NB4 (cell line): ENCODE measurements around the gene SLC39A11.

Source experiments
- DNase-seq: peaks from one replicate; pipeline ENCODE4 v3.0.0; 2010; ENCODE audit warnings: low read depth
- H3K4me3 ChIP-seq: one replicate; pipeline ENCODE4 v1.5.1; 2011; ENCODE audit warnings: mild to moderate bottlenecking, low read depth, low read length, moderate library complexity
- MYC ChIP-seq: IDR thresholded peaks from 2 replicates; pipeline ENCODE4 v1.6.1; 2011; ENCODE audit warnings: low read depth, low read length
- POLR2A ChIP-seq: IDR thresholded peaks from 2 replicates; pipeline ENCODE4 v1.6.1; 2011; ENCODE audit warnings: mild to moderate bottlenecking; ENCODE audit not compliant: insufficient read length; ENCODE audit errors: extremely low read depth
- TF ChIP-seq, protein P1 (sequence below): IDR thresholded peaks from 2 replicates; pipeline ENCODE4 v1.6.1; 2011; ENCODE audit warnings: low read depth, low read length
- TF ChIP-seq, protein P2 (sequence below): IDR thresholded peaks from one replicate; pipeline ENCODE4 v1.5.1; 2012; ENCODE audit warnings: low read depth, low read length

The SLC39A11 gene

DNA sequence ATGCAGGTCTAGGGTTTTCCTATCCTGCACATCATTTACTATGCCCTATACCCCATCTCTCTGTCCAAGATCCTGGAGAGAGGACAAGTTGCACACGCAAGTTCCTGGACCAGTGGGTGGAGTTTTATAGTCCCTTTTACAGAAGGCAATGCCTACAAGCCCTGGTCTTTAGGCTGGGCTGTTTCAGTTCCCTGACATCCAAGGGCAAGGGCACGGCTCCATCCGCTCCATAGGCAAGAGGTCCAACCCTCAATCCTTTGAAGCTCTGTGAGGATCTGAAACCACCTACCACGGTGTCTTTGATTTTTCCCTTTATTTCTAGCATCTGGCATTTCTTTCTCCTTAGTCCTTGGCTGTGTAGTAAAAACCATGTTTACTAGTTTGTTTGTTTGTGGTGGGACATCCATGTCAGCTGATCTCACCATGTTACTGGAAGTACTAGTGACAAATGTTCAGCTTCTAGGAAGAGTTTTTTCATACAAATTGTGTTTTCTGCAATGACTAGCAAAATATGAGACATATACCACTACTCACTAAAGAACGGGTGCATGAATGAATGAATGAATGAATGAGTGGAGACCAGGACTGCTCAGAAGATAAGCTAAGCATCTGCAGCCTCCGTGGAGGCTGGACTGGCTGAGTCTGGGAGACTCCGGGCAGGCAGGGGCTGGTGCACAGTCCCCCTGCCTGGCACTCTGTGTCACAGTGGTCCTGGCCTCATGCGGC is 359.4 kb downstream of the SLC39A11 start:
- TF ChIP-seq, protein P1, sequence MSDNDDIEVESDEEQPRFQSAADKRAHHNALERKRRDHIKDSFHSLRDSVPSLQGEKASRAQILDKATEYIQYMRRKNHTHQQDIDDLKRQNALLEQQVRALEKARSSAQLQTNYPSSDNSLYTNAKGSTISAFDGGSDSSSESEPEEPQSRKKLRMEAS, result no peak
- no peak for TF ChIP-seq POLR2A
- TF ChIP-seq MYC, result no peak
- TF ChIP-seq, protein P2, sequence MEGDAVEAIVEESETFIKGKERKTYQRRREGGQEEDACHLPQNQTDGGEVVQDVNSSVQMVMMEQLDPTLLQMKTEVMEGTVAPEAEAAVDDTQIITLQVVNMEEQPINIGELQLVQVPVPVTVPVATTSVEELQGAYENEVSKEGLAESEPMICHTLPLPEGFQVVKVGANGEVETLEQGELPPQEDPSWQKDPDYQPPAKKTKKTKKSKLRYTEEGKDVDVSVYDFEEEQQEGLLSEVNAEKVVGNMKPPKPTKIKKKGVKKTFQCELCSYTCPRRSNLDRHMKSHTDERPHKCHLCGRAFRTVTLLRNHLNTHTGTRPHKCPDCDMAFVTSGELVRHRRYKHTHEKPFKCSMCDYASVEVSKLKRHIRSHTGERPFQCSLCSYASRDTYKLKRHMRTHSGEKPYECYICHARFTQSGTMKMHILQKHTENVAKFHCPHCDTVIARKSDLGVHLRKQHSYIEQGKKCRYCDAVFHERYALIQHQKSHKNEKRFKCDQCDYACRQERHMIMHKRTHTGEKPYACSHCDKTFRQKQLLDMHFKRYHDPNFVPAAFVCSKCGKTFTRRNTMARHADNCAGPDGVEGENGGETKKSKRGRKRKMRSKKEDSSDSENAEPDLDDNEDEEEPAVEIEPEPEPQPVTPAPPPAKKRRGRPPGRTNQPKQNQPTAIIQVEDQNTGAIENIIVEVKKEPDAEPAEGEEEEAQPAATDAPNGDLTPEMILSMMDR, result no peak
- no peak overlapping the region for H3K4me3 ChIP-seq
- no peak for DNase-seq

DNA sequence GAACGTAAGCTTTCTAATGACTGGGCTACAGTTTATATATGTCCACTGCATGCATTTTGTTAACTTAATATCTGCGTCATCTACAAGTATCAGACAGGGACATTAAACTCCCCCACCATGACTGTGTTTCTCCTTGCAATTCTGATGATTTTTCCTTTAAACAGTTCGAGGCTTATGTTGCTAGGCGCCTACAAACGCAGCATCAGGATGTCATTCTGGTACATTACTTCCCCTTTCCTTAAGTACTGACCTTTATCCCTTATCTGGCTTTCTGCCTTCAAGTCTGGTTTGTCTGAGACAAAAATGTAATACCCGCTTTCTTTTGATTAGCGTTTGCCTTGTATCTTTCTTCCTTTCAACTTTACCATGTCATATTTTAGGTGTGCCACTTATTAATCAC is 362.4 kb downstream of the SLC39A11 start:
- peak; percentile 48 for DNase-seq
- TF ChIP-seq, protein P2, result no peak
- TF ChIP-seq POLR2A (no peak), MYC (no peak)
- TF ChIP-seq, protein P1, result no peak
- no peak overlapping the region for H3K4me3 ChIP-seq

DNA sequence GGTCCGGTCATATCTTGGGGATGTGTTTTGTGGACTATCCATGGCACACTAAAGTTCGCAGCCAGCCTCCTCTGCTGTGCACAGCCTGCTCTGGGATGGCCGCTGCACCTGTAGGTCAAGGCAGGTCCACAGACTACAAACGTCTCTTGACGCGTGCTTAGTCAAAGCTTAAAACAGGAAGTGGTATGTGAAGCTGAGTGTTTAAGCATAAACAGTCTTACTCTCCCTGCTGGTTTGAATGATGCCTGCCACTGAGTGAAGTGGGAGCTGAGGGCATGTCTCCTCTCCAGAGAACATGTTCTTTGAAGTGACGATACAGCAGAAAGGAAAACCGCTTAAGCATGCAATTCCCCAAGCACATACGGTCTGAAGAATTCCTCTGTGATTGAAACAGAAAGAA is 365.6 kb downstream of the SLC39A11 start:
- TF ChIP-seq, protein P2, result no peak
- TF ChIP-seq MYC, result no peak
- TF ChIP-seq POLR2A, result no peak
- TF ChIP-seq, protein P1, result no peak
- H3K4me3 ChIP-seq, result no peak overlapping the region
- peak; percentile 52 for DNase-seq

- TF ChIP-seq POLR2A (no peak), MYC (no peak)
- TF ChIP-seq, protein P2, result peak; percentile 37
- TF ChIP-seq, protein P1, result no peak
- peak; percentile 42 for DNase-seq
- no peak overlapping the region for H3K4me3 ChIP-seq
Measured at GRCh38 chr17:72725433-72726068, 366.9 kb downstream of the SLC39A11 start.

DNA sequence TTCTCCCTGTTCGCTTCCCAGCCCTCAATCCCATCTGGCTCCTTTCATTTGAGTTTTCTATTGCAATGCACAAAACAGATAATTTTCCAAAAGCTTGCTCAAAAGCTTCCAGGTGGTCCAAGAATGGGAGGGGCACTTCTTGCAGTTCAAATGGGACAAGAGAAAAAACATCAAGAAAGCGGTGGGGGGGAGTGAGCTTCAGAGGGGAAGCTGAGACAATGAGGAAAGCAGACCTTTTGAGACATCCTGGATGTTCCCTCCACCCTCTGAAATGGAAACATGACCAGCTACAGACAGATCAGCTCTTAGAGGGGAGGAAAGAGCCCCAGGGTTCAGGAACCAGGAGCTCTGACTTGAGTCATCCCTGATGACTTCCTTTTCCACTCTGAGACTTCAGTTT is 368.2 kb downstream of the SLC39A11 start:
- TF ChIP-seq, protein P2, result no peak
- TF ChIP-seq POLR2A (no peak), MYC (no peak)
- TF ChIP-seq, protein P1, result no peak
- no peak overlapping the region for H3K4me3 ChIP-seq
- DNase-seq, result no peak
